ENCODE data around the gene UBASH3A. TPM values are rescaled to one million over a fixed set of nuclear protein-coding genes. Genes with fewer than 3 reads are reported as not detected.

The UBASH3A gene
- total RNA-seq, 3 donors from 2014 or later: 0.60 to 2.5 (median 1.8) TPM

DNA sequence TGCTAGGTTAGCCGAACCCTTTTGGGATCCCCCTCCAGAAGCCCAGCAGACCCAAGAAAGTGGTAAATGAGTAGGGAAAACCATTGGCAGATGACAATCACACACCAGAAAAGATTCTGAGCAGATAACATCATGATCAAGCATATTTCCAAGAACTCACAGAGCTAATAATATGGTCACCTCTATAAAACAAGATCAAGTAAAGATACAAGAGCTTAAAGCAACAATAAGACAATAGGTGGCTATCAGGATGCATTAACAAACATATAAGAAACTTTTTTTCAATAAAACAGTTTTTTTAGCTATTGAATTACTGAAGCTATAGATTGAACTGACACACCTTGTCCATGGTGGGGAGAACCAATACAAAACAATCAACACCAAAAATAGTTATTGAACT is 29.0 kb downstream of the UBASH3A start:
- Histone ChIP-seq H3K9me3 (peaks cover 4% of the 10 kb centered on the region), H3K36me3 (ENCODE audit: low read depth) (no peaks in the 10 kb centered on the region), H3K4me3 (no peak overlapping the region), H3K4me1 (ENCODE audit: low read depth) (no peaks in the 10 kb centered on the region)
- ATAC-seq (no peak), DNase-seq (no peak)
- TF ChIP-seq, protein P1, sequence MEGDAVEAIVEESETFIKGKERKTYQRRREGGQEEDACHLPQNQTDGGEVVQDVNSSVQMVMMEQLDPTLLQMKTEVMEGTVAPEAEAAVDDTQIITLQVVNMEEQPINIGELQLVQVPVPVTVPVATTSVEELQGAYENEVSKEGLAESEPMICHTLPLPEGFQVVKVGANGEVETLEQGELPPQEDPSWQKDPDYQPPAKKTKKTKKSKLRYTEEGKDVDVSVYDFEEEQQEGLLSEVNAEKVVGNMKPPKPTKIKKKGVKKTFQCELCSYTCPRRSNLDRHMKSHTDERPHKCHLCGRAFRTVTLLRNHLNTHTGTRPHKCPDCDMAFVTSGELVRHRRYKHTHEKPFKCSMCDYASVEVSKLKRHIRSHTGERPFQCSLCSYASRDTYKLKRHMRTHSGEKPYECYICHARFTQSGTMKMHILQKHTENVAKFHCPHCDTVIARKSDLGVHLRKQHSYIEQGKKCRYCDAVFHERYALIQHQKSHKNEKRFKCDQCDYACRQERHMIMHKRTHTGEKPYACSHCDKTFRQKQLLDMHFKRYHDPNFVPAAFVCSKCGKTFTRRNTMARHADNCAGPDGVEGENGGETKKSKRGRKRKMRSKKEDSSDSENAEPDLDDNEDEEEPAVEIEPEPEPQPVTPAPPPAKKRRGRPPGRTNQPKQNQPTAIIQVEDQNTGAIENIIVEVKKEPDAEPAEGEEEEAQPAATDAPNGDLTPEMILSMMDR (IDR thresholded peaks at IDR 0.05): no peak
- intact Hi-C loops (cut with DNase I, micrococcal nuclease): no loop called here

DNA sequence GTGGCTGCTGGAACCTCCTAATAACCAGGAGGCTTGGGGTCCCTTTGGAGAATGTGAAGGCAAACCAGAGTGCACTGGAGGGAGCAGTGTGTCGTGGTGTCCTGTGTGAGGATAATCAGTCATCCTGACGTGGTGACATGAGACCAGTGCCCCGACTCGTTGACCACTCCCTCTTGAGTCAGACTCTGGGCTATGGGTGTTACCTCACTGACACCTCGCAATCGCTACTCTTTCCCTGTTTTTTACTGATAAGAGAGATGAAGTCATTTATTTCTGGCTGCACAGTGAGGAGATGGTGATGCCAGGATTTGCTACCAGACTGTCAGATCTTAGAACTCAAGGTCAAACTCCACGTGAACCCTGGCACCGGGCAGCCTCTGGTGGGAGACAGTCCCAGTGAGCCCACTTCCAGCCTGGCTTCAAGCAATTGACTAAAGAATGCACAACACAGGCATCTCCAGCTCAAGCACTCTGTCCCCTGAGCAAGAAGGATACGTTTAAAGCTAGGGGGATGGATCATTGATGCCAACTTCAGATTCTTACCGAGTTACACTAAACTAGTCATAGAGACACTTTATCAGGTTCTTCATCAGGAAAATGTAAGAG is 30.3 kb downstream of the UBASH3A start:
- DNase-seq (peak in 1 of 3 donors; percentile 39), ATAC-seq (peak; percentile 95)
- TF ChIP-seq, protein P1 (IDR thresholded peaks at IDR 0.05): no peak
- intact Hi-C loops (cut with DNase I, micrococcal nuclease): no loop called here
- H3K9me3 ChIP-seq: peaks cover 4% of the 10 kb centered on the region
- H3K36me3 ChIP-seq (ENCODE audit: low read depth): no peaks in the 10 kb centered on the region
- H3K4me3 ChIP-seq: no peak overlapping the region
- no peaks in the 10 kb centered on the region for H3K4me1 ChIP-seq (ENCODE audit: low read depth)

DNA sequence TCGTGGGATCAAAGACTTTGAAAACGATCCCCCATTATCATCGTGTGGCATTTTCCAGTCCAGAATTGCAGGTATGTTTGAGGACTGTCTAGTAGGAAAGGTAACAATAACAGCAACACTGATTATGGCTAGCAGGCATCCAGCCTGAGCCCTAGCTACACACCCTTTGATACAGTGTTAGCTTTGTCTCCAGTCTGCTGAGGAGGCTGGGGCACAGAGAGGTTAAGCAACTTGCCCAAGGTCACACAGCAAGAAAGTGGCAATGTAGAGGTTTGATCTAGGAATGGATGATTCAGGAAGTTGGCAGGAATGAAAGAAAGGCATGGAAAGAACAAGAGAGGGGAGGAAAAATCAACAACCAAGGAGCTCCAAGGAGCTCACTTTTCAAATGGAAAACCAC is 31.2 kb downstream of the UBASH3A start:
- Histone ChIP-seq H3K36me3 (ENCODE audit: low read depth) (no peaks in the 10 kb centered on the region), H3K9me3 (peaks cover 4% of the 10 kb centered on the region), H3K4me1 (ENCODE audit: low read depth) (no peaks in the 10 kb centered on the region), H3K4me3 (no peak overlapping the region)
- intact Hi-C loops (cut with DNase I, micrococcal nuclease): no loop called here
- TF ChIP-seq, protein P1 (IDR thresholded peaks at IDR 0.05): no peak
- no peak for DNase-seq
- no peak for ATAC-seq

DNA sequence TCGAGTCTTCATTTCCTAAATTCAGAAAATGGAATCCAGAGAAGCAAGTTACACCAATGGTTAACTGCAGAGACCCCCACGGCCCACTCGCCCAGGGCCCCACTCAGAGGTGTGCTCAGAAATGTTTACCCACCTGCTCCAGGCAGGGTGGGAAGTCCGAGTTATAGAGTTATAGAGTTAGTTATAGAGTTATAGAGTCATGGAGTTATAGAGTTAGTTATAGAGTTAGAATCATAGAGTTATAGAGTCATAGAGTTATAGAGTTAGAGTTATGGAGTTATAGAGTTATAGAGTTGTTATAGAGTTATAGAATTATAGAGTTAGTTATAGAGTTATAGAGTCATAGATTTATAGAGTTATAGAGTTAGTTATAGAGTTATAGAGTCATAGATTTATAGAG is 31.7 kb downstream of the UBASH3A start:
- ATAC-seq: no peak
- H3K4me1 ChIP-seq (ENCODE audit: low read depth): no peaks in the 10 kb centered on the region

DNA sequence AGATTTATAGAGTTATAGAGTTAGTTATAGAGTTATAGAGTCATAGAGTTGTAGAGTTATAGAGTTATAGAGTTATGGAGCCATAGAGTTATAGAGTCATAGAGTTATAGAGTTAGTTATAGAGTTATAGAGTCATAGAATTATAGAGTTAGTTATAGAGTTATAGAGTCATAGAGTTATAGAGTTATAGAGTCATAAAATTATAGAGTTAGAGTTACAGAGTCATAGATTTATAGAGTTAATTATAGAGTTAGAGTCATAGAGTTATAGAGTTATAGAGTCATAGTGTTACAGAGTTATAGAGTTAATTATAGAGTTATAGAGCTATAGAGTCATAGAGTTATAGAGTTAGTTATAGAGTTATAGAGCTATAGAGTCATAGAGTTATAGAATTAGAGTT is 32.1 kb downstream of the UBASH3A start:
- TF ChIP-seq, protein P1 (IDR thresholded peaks at IDR 0.05): no peak
- intact Hi-C loops (cut with DNase I, micrococcal nuclease): no loop called here

More for the DNA sequence above, 31.7 kb downstream of the UBASH3A start:
- Histone ChIP-seq H3K9me3 (peaks cover 4% of the 10 kb centered on the region), H3K36me3 (ENCODE audit: low read depth) (no peaks in the 10 kb centered on the region), H3K4me3 (no peak overlapping the region)
- DNase-seq: no peak
- intact Hi-C loops (cut with DNase I, micrococcal nuclease): no loop called here
- TF ChIP-seq, protein P1 (IDR thresholded peaks at IDR 0.05): no peak

DNA sequence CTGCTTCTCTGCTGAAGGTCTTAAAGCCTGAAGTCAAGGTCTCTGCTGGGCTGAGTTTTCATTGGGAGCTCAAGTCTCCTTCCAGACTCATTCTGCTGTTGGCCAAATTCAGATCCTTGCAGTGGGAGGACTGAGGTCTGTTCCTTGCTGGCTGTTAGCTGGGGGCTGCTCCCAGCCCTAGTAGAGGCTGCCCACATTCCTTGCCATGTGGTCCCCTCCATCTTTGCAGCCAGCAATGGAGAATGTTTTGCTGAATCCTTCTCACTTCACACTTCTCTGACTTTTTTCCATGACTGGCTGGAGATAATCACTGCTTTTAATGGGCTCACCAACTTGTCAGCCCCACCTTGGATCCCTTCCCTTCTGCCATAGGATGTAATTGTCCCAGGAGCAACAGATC is 33.2 kb downstream of the UBASH3A start:
- H3K4me1 ChIP-seq (ENCODE audit: low read depth): no peaks in the 10 kb centered on the region
- H3K36me3 ChIP-seq (ENCODE audit: low read depth): no peaks in the 10 kb centered on the region
- no peak overlapping the region for H3K4me3 ChIP-seq
- no peak for ATAC-seq
- TF ChIP-seq, protein P1 (IDR thresholded peaks at IDR 0.05): no peak
- no peak for DNase-seq
- peaks cover 4% of the 10 kb centered on the region for H3K9me3 ChIP-seq
- intact Hi-C loops (cut with DNase I, micrococcal nuclease): no loop called here

More for the DNA sequence above, 32.1 kb downstream of the UBASH3A start:
- Histone ChIP-seq H3K4me3 (no peak overlapping the region), H3K9me3 (peaks cover 4% of the 10 kb centered on the region), H3K36me3 (ENCODE audit: low read depth) (no peaks in the 10 kb centered on the region), H3K4me1 (ENCODE audit: low read depth) (no peaks in the 10 kb centered on the region)
- DNase-seq (no peak), ATAC-seq (no peak)
